NCI-H524 (cell line): ENCODE results near the gene RANBP3.

ENCODE experiments used
- DNase-seq, 2 experiments: peaks; one replicate each; lab custom pipeline; 2025; lab: John Stamatoyannopoulos, UW

The RANBP3 gene

DNA sequence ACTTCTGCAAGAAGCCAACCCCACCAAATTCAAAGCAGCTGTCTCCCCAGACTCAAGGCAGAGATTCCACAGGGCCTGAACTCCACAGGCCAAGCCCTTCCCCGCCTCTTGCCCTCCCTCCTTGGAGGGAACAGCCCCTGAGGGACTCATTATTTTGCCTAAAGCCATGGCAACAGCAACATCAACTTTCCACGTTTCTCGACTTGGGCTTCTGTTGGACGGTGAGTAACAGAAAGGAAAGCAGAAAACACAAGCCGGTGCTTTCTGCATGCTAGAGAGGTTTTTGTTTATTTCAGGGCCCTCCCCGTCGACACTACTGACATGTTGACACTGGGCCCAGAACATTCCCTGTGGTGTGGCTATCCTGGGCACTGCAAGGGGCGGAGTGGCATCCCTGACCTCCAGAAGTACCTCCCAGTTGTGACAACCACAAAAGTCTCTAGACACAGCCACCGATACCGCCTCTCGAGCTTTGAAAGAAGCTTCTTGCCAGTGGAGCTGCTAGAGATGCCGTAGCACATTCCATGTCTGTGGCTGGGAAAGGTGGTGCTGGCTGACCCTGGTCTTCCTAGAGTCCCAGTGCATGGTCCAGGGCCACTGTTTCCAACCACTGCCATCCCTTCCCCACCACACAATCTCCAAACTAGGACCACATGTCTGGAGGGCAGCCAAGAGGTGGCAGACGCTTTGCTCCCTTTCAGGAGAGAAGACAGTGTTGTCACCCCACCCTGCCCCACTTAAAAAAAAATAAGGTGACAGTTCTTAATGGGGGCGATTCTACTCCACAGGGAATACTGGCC, 51.1 kb downstream of the RANBP3 start:
- no peak for DNase-seq

DNA sequence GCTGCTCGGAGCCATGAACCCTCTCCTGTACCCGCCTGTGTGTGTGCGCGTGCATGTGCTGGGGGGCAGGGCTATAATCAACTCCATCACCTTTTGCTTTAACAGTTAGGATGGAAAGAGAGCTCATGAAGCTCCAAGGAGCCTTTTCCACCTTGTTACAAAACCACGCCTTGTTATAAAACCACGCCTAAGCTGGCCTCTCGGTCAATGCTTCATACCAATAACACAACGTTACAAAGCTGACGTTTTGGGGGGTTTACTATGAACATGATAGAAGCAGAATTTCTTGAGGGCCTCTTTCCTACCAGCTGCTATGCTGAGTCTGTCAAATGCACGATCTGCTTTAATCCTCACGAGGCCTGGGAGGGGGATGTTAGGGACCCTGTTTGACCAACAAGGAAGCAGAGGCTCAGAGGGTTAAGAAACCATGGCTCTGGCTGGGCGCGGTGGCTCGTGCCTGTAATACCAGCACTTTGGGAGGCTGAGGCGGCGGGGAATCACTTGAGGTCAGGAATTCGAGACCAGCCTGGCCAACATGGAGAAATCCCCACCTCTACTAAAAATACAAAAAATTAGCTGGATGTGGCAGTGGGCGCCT, 52.0 kb downstream of the RANBP3 start:
- DNase-seq = no peak

DNA sequence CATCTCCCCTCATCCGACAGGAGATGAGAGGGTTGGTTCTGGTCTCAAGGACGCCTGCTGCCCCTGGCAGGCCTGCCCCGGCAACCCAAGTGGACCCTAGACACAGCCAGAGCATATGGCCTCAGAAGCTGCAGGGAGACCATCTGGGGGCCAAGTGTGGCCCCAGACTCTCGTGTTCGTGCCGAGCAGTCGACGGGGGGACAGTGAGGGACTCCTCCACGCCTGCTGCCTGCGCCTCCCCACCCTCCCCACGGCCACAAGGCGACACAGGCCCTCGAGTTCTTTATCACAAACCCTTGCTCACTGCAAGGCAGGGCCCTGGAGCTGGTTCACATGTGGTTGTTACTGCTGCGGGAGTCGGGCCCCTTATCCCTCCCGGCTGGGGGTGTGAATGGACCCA, 54.6 kb downstream of the RANBP3 start:
- DNase-seq = no peak

DNA sequence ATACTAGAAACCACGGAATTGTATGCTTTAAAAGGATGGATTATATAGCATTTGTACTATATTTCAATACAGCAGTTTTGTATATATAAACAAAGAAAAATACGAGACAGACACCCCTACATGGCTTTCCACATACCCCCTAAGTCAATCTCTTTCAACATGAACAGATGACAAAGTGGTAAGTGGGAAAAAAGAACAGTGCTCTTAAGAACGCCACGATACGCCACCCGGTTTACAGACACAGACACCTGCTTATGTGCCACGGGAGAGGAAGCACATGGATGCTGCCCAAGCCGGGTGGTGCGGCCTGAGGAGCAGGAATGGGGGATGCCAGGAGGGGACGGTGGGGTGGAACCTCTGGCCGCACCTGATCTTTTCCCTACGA, 55.8 kb downstream of the RANBP3 start:
- DNase-seq = no peak

DNA sequence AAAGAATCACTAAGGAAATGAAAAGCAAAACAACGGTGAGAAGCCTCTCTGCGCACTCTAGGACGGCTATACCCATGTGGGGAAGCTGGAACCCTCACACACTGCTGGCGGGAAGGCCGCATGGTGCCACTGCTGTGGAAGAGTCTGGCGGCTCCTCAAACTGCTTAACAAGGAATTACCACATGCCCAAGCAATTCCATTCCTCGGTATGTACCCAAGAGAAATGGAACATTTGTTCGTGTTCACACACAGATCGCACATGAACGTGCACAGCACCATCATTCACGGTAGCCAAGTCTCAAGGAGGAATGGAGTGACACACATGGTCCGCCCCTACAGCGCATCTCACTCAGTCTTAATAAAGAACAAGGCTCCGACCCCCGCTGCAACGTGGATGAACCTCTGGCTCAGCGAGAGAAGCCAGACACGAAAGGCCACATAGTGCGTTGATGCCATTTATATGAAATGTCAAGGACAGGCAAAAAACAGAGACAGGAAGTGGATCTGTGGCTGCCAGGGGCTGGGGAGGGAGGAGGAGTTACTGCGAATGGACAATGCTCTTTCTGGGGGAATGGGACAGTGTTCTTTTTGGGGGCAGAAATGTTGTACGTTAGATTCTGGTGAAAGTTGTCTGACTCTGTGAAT, 56.3 kb downstream of the RANBP3 start:
- DNase-seq = no peak

DNA sequence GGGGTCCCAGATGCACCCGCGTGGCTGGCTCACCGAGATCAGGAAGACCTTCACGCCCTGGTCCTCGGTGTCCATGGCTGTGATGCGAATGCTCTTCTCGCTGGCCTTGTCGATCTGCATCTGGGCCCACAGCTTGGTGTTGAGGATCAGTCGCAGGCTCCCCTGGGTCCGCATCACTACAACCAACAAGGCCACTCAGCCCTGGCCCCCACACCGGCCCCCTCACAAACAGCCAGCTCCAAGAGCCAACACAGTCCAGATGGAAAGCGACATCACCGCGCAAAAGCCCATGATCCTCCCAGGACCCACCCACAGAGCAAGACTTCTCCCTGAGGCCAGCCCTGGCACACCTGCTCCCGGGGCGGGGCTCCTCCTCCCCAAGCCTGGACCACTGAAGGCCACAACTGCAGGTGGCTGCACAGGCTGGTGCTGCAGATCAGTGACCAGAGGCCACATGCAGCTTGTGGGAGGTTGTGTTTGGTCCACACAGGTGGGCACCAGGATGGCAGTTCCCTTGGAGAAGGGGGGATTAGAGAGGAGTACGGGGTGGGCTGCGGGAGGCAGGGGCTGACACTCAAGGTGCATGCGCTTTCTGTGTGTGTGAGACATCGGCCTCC, 59.4 kb downstream of the RANBP3 start:
- no peak for DNase-seq

DNA sequence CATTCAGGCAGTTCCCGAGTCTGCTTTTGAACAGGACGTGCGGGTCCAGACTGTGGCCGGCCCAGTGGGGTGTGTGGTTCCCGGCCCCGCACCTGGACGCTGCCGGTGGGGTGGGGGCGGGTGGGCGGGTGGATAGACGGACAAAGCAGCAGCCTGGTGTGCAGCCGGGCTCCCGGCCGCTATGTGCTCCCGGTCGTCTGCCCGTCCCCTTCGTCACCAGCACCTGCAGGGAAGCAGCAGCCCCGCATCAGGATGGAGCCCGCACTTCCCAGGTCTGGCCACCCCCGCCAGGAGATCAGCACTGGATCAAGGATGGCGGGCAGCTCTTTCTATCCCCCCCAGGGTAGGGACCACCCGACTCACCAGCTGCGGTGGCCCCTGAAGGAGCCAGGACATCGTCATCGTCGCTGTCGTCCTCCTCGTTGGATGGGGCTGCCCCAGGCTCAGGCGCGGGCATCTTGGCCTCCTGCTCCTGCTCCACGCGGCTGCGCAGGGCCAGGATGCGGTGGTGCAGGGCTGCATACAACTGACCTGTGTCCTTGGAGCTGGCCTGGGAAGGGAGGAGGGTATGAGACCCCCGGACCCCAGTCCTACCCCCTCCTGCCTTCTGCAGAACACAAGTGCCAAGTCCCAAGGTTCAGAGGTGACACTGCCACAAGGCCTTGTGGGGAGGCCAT, 60.4 kb downstream of the RANBP3 start:
- no peak for DNase-seq

DNA sequence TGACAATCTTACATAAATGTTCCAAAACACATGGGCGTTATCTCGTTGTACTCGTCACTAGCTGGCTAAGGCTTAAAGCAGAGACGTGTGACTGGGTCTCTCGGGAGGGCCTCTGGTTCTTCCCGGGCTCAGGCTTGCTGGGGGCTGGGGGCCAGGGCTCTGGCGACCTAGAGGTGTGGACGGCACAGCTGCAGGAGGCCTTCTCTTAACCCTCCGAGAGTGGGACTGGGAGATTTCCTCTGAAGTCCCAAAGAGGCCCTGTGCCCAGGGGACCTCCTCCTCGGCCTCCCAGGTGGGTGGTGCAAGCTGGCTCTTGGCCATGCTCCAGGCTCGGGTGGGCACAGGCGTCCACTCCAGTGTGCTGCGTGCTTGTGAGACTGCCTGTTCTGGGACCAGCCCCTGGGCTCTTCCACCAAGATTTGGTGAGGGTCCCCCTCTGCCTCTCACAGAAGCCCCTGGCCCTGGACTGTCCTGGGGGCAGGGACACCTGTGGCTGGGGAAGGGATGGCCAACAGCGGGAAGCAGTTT, 61.7 kb downstream of the RANBP3 start:
- DNase-seq = no peak

DNA sequence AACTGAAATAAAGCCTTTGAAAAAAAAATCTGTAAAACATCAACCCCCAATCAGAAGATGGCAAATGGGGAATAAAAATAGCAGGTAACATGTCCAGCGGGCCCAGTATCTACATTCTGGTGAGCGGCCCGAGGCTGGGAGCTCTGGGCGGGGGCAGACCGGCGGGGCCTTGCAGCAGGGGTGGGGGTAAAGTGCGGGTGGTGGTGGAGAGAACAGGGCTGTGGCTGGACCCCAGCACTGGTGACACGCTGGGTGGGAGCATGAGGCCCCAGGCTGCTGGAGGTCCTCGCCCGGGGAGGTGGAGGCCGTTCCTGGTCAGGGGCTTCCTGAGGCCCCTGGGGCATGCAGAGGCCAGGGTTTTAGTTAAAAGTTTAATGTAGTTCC, 62.2 kb downstream of the RANBP3 start:
- no peak for DNase-seq

DNA sequence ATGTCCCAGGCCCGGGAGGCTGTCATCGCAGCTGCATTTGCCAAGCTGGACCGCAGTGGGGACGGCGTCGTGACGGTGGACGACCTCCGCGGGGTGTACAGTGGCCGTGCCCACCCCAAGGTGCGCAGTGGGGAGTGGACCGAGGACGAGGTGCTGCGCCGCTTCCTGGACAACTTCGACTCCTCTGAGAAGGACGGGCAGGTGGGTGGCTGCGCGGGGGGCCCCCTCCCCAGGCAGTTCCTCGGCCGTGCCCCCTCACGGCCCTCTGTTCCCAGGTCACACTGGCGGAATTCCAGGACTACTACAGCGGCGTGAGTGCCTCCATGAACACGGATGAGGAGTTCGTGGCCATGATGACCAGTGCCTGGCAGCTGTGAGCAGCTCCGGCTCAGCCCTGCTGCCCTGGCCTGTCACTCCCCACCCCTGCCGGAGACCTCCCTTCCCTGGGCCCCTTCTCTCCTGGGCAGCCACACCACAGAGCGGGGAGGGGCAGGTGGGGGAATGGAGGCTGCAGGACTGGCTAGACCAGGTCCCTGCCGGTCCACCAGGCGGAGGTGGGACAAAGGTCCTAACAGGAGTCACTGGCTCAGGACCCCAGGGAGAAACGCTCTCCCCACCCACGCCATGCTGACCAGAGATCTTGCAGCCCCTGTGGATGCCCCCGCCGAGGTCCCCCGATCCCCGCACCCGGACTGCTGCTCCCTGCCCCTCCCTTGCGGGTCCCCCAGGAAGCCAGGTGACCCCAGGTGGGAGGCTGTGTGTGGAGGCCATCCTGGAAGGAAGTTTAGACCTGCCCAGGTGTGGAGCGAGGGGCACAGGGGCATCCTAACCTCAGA, 62.8 kb downstream of the RANBP3 start:
- no peak for DNase-seq

DNA sequence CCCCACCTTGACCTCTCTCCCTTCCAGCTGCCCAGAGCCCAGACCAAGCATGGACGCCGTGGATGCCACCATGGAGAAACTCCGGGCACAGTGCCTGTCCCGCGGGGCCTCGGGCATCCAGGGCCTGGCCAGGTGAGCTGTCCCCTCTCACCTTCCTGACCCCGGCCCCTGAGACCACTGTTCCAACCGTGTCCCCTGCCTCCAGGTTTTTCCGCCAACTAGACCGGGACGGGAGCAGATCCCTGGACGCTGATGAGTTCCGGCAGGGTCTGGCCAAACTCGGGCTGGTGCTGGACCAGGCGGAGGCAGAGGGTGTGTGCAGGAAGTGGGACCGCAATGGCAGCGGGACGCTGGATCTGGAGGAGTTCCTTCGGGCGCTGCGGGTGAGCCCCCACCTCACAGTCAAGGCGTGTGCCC, 63.6 kb downstream of the RANBP3 start:
- no peak for DNase-seq

DNA sequence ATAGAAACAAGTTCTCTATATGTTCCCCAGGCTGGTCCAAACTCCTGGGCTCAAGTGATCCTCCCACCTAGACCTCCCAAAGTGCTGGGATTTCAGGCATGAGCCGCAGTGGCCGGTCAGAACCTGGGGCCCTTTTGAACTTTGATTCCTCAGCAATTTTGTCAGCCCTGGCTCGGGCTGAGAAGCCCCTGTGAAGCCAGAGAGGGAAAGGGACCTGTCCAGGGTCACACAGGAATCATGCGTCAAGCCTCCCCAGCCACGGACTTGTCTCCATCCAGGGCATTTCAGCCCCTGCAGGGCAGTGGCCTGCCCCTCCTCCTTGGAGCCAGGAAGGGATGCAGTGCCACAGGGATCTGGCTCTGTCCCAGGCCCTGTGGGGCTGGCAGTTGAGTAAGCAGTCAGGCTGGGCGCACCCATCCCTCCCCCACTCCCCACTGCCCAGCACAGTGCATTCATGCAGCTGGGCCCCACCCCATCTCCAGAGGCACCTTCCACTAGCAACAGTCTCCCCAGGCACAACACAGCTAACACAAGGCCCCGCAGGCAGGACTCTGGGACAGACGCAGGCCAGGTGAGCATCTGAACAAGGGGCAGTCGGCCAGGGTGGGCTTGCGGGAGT, 64.1 kb downstream of the RANBP3 start, which contains the start of gene CAPS:
Gene CAPS (plus strand): TSS at position 516 of the 619 bp plus-strand sequence. CDS start 153 bp downstream, outside the sequence.
- DNase-seq = no peak

DNA sequence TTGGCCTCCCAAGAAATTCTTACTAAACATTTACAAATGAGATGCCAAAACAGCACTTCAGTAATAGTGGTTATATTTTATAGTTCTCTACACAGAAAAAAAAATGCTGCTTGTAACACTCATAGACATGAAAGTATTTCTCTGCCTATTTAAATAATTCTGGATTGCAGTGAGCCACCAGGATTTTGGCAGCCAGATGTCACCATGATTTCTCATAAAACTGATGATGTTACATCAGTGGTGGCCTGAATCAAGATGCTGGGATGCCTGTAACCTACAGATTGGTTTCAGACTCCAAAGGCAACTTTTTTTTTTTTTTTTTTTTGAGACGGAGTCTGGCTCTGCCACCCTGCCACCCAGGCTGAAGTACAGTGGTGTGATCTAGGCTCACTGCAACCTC, 66.6 kb downstream of the RANBP3 start:
- no peak for DNase-seq

DNA sequence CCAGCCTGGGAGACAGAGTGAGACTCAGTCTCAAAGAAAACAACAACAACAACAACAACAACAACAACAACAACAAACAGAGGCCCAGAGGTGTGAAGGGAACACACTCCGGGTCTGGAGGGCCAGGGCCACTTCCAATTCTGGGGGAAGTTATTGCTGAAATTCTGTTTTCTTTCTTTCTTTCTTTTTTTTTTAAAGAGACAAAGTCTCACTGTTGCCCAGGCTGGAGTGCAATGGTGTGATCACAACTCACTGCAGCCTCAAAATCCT, 67.4 kb downstream of the RANBP3 start:
- DNase-seq = no peak

DNA sequence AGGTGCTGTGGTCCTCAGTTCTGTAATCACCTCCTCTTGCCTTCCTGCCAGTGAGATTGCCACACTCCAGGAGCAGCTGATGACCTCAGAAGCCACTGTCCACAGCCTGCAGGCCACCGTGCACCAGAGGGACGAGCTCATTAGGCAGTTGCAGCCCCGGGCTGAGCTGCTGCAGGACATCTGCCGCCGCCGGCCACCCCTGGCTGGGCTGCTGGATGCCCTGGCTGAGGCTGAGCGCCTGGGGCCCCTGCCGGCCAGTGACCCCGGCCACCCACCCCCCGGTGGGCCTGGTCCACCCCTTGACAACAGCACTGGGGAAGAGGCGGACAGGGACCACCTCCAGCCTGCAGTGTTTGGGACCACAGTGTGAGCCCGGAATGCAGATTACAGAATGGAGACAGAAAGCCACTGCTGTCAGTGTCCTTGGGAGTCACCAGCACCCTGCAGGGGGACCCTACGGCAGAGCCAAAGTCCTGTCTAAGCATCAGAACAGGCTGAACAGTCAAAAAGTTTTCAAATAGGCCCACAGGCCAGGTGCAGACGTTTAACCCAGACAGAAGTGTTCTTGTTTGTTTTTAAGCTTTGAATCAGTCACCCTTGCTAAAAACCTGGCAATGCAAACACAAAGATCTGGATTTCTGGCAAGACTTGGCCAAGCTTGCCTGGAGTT, 69.0 kb downstream of the RANBP3 start:
- DNase-seq = no peak

DNA sequence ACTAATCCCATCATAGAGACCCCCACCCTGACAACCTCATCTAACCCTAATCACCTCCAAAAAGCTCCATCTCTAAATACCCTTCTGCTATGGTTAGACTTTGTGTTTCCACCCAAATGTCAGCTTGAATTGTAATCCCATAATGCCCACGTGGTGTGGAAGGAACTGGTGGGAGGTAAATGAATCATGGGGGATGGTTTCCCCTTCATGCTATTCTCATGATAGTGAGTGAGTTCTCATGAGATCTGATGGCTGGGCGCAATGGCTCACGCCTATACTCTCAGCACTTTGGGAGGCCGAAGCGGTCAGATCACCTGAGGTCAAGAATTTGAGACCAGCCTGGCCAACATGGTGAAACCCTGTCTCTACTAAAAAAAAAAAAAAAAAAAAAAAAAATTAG, 70.7 kb downstream of the RANBP3 start:
- DNase-seq = no peak

DNA sequence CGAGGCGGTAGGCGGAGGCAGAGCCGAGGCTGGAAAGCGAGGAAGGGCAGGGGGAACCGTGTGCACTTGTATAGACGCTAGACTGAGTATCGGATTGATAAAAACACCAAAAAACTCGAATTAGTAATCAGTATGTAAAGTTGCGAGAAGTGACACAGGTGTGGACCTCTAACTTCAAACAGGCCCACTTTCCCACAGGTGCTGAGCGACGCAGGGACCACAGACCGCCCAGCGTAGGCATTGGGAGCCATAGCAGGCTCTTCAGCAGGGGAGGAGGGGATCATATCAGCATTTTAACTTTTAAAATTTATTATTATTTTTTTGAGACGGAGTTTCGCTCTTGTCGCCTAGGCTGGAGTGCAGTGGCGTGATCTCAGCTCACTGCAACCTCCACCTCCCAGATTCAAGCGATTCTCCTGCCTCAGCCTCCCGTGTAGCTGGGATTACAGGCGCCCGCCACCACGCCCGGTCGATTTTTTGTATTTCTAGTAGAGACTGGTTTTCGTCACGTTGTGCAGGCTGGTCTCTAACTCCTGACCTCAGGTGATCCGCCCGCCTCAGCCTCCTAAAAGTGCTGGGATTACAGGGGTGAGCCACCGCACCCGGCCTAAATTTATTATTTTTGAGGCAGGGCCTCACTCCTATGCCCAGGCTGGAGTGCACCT, 72.7 kb downstream of the RANBP3 start:
- DNase-seq = no peak

DNA sequence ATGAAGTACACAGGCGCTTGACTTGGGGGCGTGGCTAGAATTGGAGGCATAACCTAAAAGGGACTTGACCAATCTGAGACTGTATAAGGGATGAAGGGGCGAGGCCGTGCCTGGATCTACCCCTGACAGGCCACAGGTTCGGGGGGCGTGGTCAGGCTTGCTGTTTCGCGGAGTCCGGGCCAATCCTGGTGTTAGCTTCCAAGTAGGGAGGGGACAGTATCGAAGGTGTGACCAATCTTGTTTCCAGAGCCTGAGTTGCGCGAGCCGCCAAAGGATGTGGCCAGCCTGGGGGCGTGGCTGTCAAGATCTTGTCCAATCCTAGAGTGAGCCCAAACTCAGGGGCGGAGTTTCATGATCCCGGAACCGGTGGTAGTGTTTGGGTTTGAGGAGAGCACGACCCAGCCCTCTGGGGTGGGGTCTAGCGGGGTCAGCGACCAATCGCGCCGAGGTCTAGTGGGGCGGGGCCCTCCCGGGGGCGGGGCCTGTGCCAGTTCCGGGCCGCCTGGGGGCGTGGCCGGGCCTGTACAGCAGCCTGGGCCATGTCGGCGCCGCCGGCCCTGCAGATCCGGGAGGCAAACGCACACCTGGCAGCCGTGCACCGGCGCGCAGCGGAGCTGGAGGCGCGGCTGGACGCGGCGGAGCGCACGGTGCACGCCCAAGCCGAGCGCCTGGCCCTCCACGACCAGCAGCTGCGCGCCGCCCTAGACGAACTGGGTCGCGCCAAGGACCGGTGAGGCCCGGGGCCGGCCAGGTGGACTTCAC, 73.4 kb downstream of the RANBP3 start, which contains the start of gene VMAC:
Gene VMAC (plus strand): TSS at position 521 of the 762 bp plus-strand sequence. CDS start 19 bp downstream, at position 540.
- peak; percentile 100 for DNase-seq
